HG03460 (cell line): ENCODE measurements around the gene RAD51B.

Experiments used
- ATAC-seq: cut with Tn5 transposase; IDR thresholded peaks from one replicate; pipeline ENCODE4 v1.9.1; 2021; ENCODE audit not compliant: unreplicated experiment

The RAD51B gene

GRCh38 chr14:68556253-68556652, 736.7 kb downstream of the RAD51B start:
- no peak for ATAC-seq

- ATAC-seq = no peak
Measured at GRCh38 chr14:68557648-68558047, 738.1 kb downstream of the RAD51B start.

GRCh38 chr14:68558096-68558495, 738.5 kb downstream of the RAD51B start:
- ATAC-seq = no peak

- no peak for ATAC-seq
Measured at GRCh38 chr14:68559949-68560348, 740.4 kb downstream of the RAD51B start.

GRCh38 chr14:68561531-68562007, 742.0 kb downstream of the RAD51B start:
- no peak for ATAC-seq

- ATAC-seq = no peak
Measured at GRCh38 chr14:68562911-68563250, 743.3 kb downstream of the RAD51B start.

- no peak for ATAC-seq
Measured at GRCh38 chr14:68563251-68564131, 743.9 kb downstream of the RAD51B start.

GRCh38 chr14:68564191-68564825, 744.7 kb downstream of the RAD51B start:
- ATAC-seq = no peak

GRCh38 chr14:68564826-68565759, 745.5 kb downstream of the RAD51B start:
- ATAC-seq = no peak

- ATAC-seq = no peak
Measured at GRCh38 chr14:68566075-68566474, 746.5 kb downstream of the RAD51B start.

GRCh38 chr14:68568907-68569897, 749.6 kb downstream of the RAD51B start:
- ATAC-seq = no peak

- ATAC-seq = no peak
Measured at GRCh38 chr14:68569970-68570409, 750.4 kb downstream of the RAD51B start.

- ATAC-seq = no peak
Measured at GRCh38 chr14:68571114-68571591, 751.6 kb downstream of the RAD51B start.

- ATAC-seq = no peak
Measured at GRCh38 chr14:68571928-68572525, 752.4 kb downstream of the RAD51B start.

- ATAC-seq = no peak
Measured at GRCh38 chr14:68573126-68573525, 753.5 kb downstream of the RAD51B start.

GRCh38 chr14:68573722-68574121, 754.1 kb downstream of the RAD51B start:
- no peak for ATAC-seq

- no peak for ATAC-seq
Measured at GRCh38 chr14:68574461-68574860, 754.9 kb downstream of the RAD51B start.

- no peak for ATAC-seq
Measured at GRCh38 chr14:68574906-68575305, 755.3 kb downstream of the RAD51B start.

- no peak for ATAC-seq
Measured at GRCh38 chr14:68575426-68575825, 755.8 kb downstream of the RAD51B start.
